ENCODE results near the gene KRTAP10-5. TPM values are rescaled to one million over a fixed set of nuclear protein-coding genes. Genes with fewer than 3 reads are reported as not detected.

The KRTAP10-5 gene
- total RNA-seq, 4 donors from 2014 or later, result not detected

DNA sequence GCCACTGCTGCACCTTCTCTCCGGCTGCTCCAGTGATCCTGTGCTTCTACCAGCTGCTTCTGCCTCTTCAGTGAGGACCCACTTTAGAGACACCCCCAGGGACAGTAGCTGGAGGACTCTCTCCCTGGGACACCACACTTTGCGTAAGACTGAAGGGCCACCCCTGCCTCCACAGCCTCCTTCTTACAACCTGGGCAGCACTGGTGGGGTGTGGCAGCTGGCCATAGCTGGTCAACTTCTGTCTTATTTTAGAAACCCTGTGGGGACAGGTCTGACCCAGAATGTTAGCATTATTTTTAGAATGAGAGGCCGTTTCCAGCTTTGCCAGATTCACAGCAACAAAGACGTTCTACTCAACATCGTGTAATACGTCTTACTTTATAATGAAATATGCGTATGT lies 45.4 kb upstream of the KRTAP10-5 start:
- peaks cover 0 to 37% (median 0%) of the 10 kb centered on the region in 4 donors for H3K27me3 ChIP-seq
- no peak for TF ChIP-seq POLR2AphosphoS5 (IDR thresholded peaks at IDR 0.05)
- no peak for TF ChIP-seq CTCF (IDR thresholded peaks at IDR 0.05)
- TF ChIP-seq EP300 (IDR thresholded peaks at IDR 0.05), result no peak
- no peak for TF ChIP-seq POLR2A (IDR thresholded peaks at IDR 0.05; ENCODE audit: low read depth)
- 82% methylated on average over 6 of the region's 7 CpGs for WGBS
- peaks cover 0 to 25% (median 23%) of the 10 kb centered on the region in 4 donors for H3K9me3 ChIP-seq
- H3K4me1 ChIP-seq, result peaks cover 0 to 5% (median 0%) of the 10 kb centered on the region in 4 donors
- H3K4me3 ChIP-seq, result no peak overlapping the region
- DNase-seq (ENCODE audit: extremely low spot score), result peak; percentile 81
- no peak overlapping the region for H3K27ac ChIP-seq (replicated peaks in 1 of 4)
- no peaks in the 10 kb centered on the region for H3K36me3 ChIP-seq
- intact Hi-C loops (cut with DNase I), result no loop called here

- Histone ChIP-seq H3K27ac (replicated peaks in 1 of 4) (no peak overlapping the region), H3K4me3 (no peak overlapping the region), H3K27me3 (peaks cover 0 to 28% (median 0%) of the 10 kb centered on the region in 4 donors), H3K36me3 (no peaks in the 10 kb centered on the region), H3K4me1 (peaks cover 0 to 5% (median 0%) of the 10 kb centered on the region in 4 donors), H3K9me3 (peaks cover 0 to 30% (median 16%) of the 10 kb centered on the region in 4 donors)
- intact Hi-C loops (cut with DNase I), result no loop called here
- no peak for DNase-seq (ENCODE audit: extremely low spot score)
- TF ChIP-seq CTCF (IDR thresholded peaks at IDR 0.05) (no peak), POLR2AphosphoS5 (IDR thresholded peaks at IDR 0.05) (no peak), POLR2A (IDR thresholded peaks at IDR 0.05; ENCODE audit: low read depth) (no peak), EP300 (IDR thresholded peaks at IDR 0.05) (no peak)
These were observed 43.2 kb upstream of the KRTAP10-5 start for GRCh38 chr21:44623575-44623974.

GRCh38 chr21:44619886-44620285 lies 39.5 kb upstream of the KRTAP10-5 start:
- TF ChIP-seq POLR2A (IDR thresholded peaks at IDR 0.05; ENCODE audit: low read depth) (no peak), EP300 (IDR thresholded peaks at IDR 0.05) (no peak), CTCF (IDR thresholded peaks at IDR 0.05) (no peak), POLR2AphosphoS5 (IDR thresholded peaks at IDR 0.05) (no peak)

DNA sequence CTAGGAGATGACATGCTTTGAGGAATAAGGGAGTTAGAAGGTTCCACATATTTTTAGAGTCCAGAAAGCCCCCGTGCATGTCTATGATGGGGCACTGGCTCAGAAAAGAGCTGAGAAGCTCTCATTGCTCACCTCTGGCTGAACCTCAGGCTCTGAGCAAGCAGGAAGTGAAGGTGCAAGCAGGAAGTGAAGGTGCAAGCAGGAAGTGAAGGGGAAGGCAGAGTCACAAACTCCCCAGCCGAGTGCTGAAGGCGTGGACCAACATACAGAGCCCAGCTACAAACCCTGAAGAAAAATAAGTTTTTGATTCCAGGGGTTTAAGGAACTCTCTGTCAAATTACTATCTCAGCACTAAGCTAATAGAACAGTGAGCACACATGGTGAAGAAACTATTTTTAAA lies 38.5 kb upstream of the KRTAP10-5 start:
- WGBS, result 64% methylated on average over 3 of the region's 3 CpGs
- no peaks in the 10 kb centered on the region for H3K36me3 ChIP-seq
- no peak overlapping the region for H3K27ac ChIP-seq (replicated peaks in 1 of 4)
- peak; percentile 72 for DNase-seq (ENCODE audit: extremely low spot score)
- no peak for TF ChIP-seq POLR2A (IDR thresholded peaks at IDR 0.05; ENCODE audit: low read depth)
- TF ChIP-seq EP300 (IDR thresholded peaks at IDR 0.05), result no peak
- no peak for TF ChIP-seq CTCF (IDR thresholded peaks at IDR 0.05)
- no peak overlapping the region for H3K4me3 ChIP-seq
- H3K9me3 ChIP-seq, result peaks cover 0 to 19% (median 6%) of the 10 kb centered on the region in 4 donors
- intact Hi-C loops (cut with DNase I), result no loop called here
- no peaks in the 10 kb centered on the region for H3K4me1 ChIP-seq
- H3K27me3 ChIP-seq, result peaks cover 0 to 27% (median 0%) of the 10 kb centered on the region in 4 donors

More at GRCh38 chr21:44619886-44620285, 39.5 kb upstream of the KRTAP10-5 start:
- no peak for DNase-seq (ENCODE audit: extremely low spot score)
- peaks cover 0 to 20% (median 0%) of the 10 kb centered on the region in 4 donors for H3K27me3 ChIP-seq
- H3K36me3 ChIP-seq, result no peaks in the 10 kb centered on the region
- WGBS, result 85% methylated on average over 6 of the region's 6 CpGs
- no peaks in the 10 kb centered on the region for H3K4me1 ChIP-seq
- no peak overlapping the region for H3K4me3 ChIP-seq
- intact Hi-C loops (cut with DNase I), result no loop called here
- no peak overlapping the region for H3K27ac ChIP-seq (replicated peaks in 1 of 4)
- H3K9me3 ChIP-seq, result peaks cover 0 to 29% (median 14%) of the 10 kb centered on the region in 4 donors

GRCh38 chr21:44618504-44618903 lies 38.1 kb upstream of the KRTAP10-5 start:
- intact Hi-C loops (cut with DNase I), result no loop called here
- Histone ChIP-seq H3K27me3 (peaks cover 0 to 32% (median 0%) of the 10 kb centered on the region in 4 donors), H3K27ac (replicated peaks in 1 of 4) (no peak overlapping the region), H3K36me3 (no peaks in the 10 kb centered on the region), H3K4me1 (no peaks in the 10 kb centered on the region), H3K9me3 (peaks cover 0 to 15% (median 2%) of the 10 kb centered on the region in 4 donors), H3K4me3 (no peak overlapping the region)
- 13% methylated on average over 4 of the region's 4 CpGs for WGBS
- TF ChIP-seq EP300 (IDR thresholded peaks at IDR 0.05) (no peak), CTCF (IDR thresholded peaks at IDR 0.05) (peak in 1 of 3 experiments; percentile 17), POLR2AphosphoS5 (IDR thresholded peaks at IDR 0.05) (no peak), POLR2A (IDR thresholded peaks at IDR 0.05; ENCODE audit: low read depth) (no peak)
- DNase-seq (ENCODE audit: extremely low spot score), result peak; percentile 79
